H1 (cell line): Measurements from ENCODE around the gene PAX5. TPM values are rescaled to one million over a fixed set of nuclear protein-coding genes. Genes with fewer than 3 reads are reported as not detected.

Source experiments
- CTCF ChIA-PET: fragments of 300-600 bp; sonication (Branson Sonifier 250); formaldehyde crosslinking; loops from one replicate; lab custom pipeline; 2021; ENCODE audit not compliant: partially characterized antibody; lab: Charles Lee
- POLR2A ChIA-PET: fragments of 300-600 bp; sonication (Branson Sonifier 250); formaldehyde crosslinking; loops from one replicate; lab custom pipeline; 2021; ENCODE audit warnings: inconsistent platforms; ENCODE audit not compliant: partially characterized antibody; lab: Charles Lee
- DNase-seq, 2 experiments: peaks; one replicate each; pipeline versions ENCODE4 v3.0.0 to v3.0.0-alpha.2; 2010 to 2022; ENCODE audit warnings: low spot score in 2 of 2, low read depth in 1 of 2, mixed read lengths in 1 of 2
- FAIRE-seq: peaks from 2 replicates; lab custom pipeline; 2011; peaks lifted over from hg19 to GRCh38; lab: Jason Lieb, UNC
- H2AFZ ChIP-seq: 2 replicates; pipeline ENCODE4 v1.8.1; 2012; ENCODE audit warnings: low read length, inconsistent platforms
- H2AK5ac ChIP-seq: 2 replicates; pipeline ENCODE4 v1.6.1; 2013; ENCODE audit warnings: low read depth, low read length
- H2BK120ac ChIP-seq: replicated peaks from 2 replicates; pipeline ENCODE3; 2013; ENCODE audit warnings: low read depth, low read length, inconsistent platforms
- H2BK12ac ChIP-seq: 2 replicates; pipeline ENCODE4 v1.6.1; 2013; ENCODE audit warnings: low read depth, low read length
- H2BK15ac ChIP-seq: 2 replicates; pipeline ENCODE4 v1.6.1; 2013; ENCODE audit warnings: low read length
- H2BK20ac ChIP-seq: 2 replicates; pipeline ENCODE4 v1.6.1; 2013; ENCODE audit warnings: low read length
- H2BK5ac ChIP-seq: 2 replicates; pipeline ENCODE4 v1.6.1; 2013; ENCODE audit warnings: low read depth, low read length
- H3K14ac ChIP-seq: 2 replicates; pipeline ENCODE4 v1.6.1; 2013; ENCODE audit warnings: inconsistent platforms; ENCODE audit not compliant: insufficient read length
- H3K18ac ChIP-seq: 2 replicates; pipeline ENCODE4 v1.6.1; 2013; ENCODE audit warnings: low read length; ENCODE audit errors: extremely low read depth
- H3K23ac ChIP-seq: 2 replicates; pipeline ENCODE4 v1.6.1; 2013; ENCODE audit warnings: inconsistent platforms; ENCODE audit not compliant: insufficient read length
- H3K23me2 ChIP-seq: 2 replicates; pipeline ENCODE4 v1.6.1; 2013; ENCODE audit warnings: low read depth, low read length
- H3K27ac ChIP-seq: 2 replicates; pipeline ENCODE4 v1.6.1; 2011; ENCODE audit warnings: low read depth, low read length, inconsistent platforms
- H3K27me3 ChIP-seq, 4 experiments: replicated peaks in 1 of 4; 1 replicate in 1 of 4; 2 replicates in 3 of 4; pipeline versions ENCODE4 v1.6.1 to v1.8.1; 2011 to 2013; ENCODE audit warnings: low read length in 3 of 4, mild to moderate bottlenecking in 3 of 4, inconsistent platforms in 2 of 4, mixed read lengths in 2 of 4, moderate library complexity in 1 of 4; ENCODE audit not compliant: control insufficient read depth in 3 of 4, insufficient read depth in 3 of 4; ENCODE audit errors: extremely low read depth in 1 of 4
- H3K36me3 ChIP-seq, 4 experiments: 2 replicates each; pipeline versions ENCODE4 v1.6.1 to v1.8.1; 2011 to 2013; ENCODE audit warnings: mild to moderate bottlenecking in 4 of 4, low read length in 3 of 4, moderate library complexity in 2 of 4, control low read depth in 1 of 4, inconsistent platforms in 1 of 4; ENCODE audit not compliant: insufficient read depth in 4 of 4, control insufficient read depth in 2 of 4
- H3K4ac ChIP-seq: replicated peaks from 2 replicates; pipeline ENCODE3; 2013; ENCODE audit warnings: low read length, low read depth, mixed read lengths, inconsistent platforms; ENCODE audit not compliant: insufficient read length
- H3K4me1 ChIP-seq, 4 experiments: replicated peaks in 1 of 4; 1 replicate in 1 of 4; 2 replicates in 3 of 4; pipeline versions ENCODE4 v1.6.1 to v1.8.1; 2011 to 2013; ENCODE audit warnings: low read length in 3 of 4, inconsistent platforms in 2 of 4, mixed read lengths in 1 of 4; ENCODE audit not compliant: insufficient read depth in 4 of 4, control insufficient read depth in 3 of 4
- H3K4me2 ChIP-seq, 2 experiments: 2 replicates each; pipeline versions ENCODE4 v1.6.1 to v1.8.1; 2011 to 2013; ENCODE audit warnings: low read depth in 2 of 2, low read length in 2 of 2, control low read depth in 1 of 2, inconsistent platforms in 1 of 2, mild to moderate bottlenecking in 1 of 2; ENCODE audit not compliant: insufficient read depth in 1 of 2
- H3K4me3 ChIP-seq, 4 experiments: fragments of 200-600, 300-600 bp in 1 of 4; sonication (generic), shearing (Covaris generic), sonication (Bioruptor Twin) in 1 of 4; 2 replicates each; pipeline versions ENCODE4 v1.5.1 to v1.8.1; 2011 to 2016; ENCODE audit warnings: low read length in 4 of 4, low read depth in 3 of 4, control low read depth in 2 of 4, inconsistent platforms in 2 of 4, mild to moderate bottlenecking in 2 of 4, mixed read lengths in 1 of 4, moderate library complexity in 1 of 4; ENCODE audit not compliant: insufficient read depth in 2 of 4; ENCODE audit errors: extremely low read depth in 1 of 4
- H3K56ac ChIP-seq: replicated peaks from 2 replicates; pipeline ENCODE3; 2013; ENCODE audit warnings: low read depth, mild to moderate bottlenecking, mixed read lengths, low read length, inconsistent platforms; ENCODE audit not compliant: insufficient read length
- H3K79me1 ChIP-seq: 2 replicates; pipeline ENCODE4 v1.6.1; 2013; ENCODE audit warnings: low read depth, low read length, control low read depth
- H3K79me2 ChIP-seq, 2 experiments: 2 replicates each; pipeline versions ENCODE4 v1.6.1 to v1.8.1; 2012 to 2013; ENCODE audit warnings: low read length in 2 of 2, mild to moderate bottlenecking in 2 of 2, inconsistent platforms in 1 of 2; ENCODE audit not compliant: insufficient read depth in 2 of 2, control insufficient read depth in 1 of 2
- H3K9ac ChIP-seq, 4 experiments: replicated peaks in 1 of 4; 1 replicate in 1 of 4; 2 replicates in 3 of 4; pipeline versions ENCODE4 v1.6.1 to v1.8.1; 2011 to 2013; ENCODE audit warnings: low read depth in 3 of 4, low read length in 3 of 4, control low read depth in 2 of 4, mild to moderate bottlenecking in 2 of 4, moderate library complexity in 2 of 4, inconsistent platforms in 1 of 4; ENCODE audit errors: extremely low read depth in 1 of 4
- H3K9me3 ChIP-seq, 2 experiments: 2 replicates each; pipeline versions ENCODE4 v1.6.1 to v1.8.1; 2012 to 2013; ENCODE audit warnings: mild to moderate bottlenecking in 2 of 2, moderate library complexity in 2 of 2, control low read depth in 1 of 2, inconsistent platforms in 1 of 2, low read depth in 1 of 2, low read length in 1 of 2, mixed read lengths in 1 of 2; ENCODE audit not compliant: insufficient read depth in 2 of 2
- H4K20me1 ChIP-seq, 2 experiments: replicated peaks in 1 of 2; 2 replicates each; pipeline versions ENCODE3 to v1.8.1; 2011 to 2013; ENCODE audit warnings: inconsistent platforms in 2 of 2, low read length in 2 of 2, mild to moderate bottlenecking in 1 of 2; ENCODE audit not compliant: insufficient read depth in 2 of 2, control insufficient read depth in 1 of 2
- H4K5ac ChIP-seq: 2 replicates; pipeline ENCODE4 v1.6.1; 2013; ENCODE audit warnings: low read length, low read depth, mixed read lengths, inconsistent platforms; ENCODE audit not compliant: insufficient read length
- H4K8ac ChIP-seq: 2 replicates; pipeline ENCODE4 v1.8.0; 2013; ENCODE audit warnings: mild to moderate bottlenecking, moderate library complexity, low read length, inconsistent platforms; ENCODE audit not compliant: insufficient read depth; ENCODE audit errors: extremely low read depth
- H4K91ac ChIP-seq: replicated peaks from 2 replicates; pipeline ENCODE3; 2013; ENCODE audit warnings: low read length, mixed read lengths, inconsistent platforms; ENCODE audit not compliant: insufficient read length
- BRCA1 ChIP-seq: IDR thresholded peaks from 2 replicates; pipeline ENCODE4 v1.6.1; 2012; ENCODE audit warnings: low read depth, low read length, improper control_type of control experiment
- CBX5 ChIP-seq: fragments of 300-800, 300-1000 bp; sonication (generic); IDR thresholded peaks from 2 replicates; pipeline ENCODE4 v1.7.1; 2016; ENCODE audit warnings: antibody characterized with exemption, low read length, low read depth
- CTBP2 ChIP-seq: IDR thresholded peaks from 2 replicates; pipeline ENCODE4 v1.7.0; 2011; ENCODE audit warnings: borderline replicate concordance, mild to moderate bottlenecking, moderate library complexity, mixed read lengths, low read length; ENCODE audit not compliant: insufficient read depth, insufficient read length
- JUND ChIP-seq: IDR thresholded peaks from 2 replicates; pipeline ENCODE4 v1.6.1; 2011; ENCODE audit warnings: mild to moderate bottlenecking, improper control_type of control experiment, low read length
- RFX5 ChIP-seq: IDR thresholded peaks from 2 replicates; pipeline ENCODE4 v1.6.1; 2011; ENCODE audit warnings: low read depth, low read length, improper control_type of control experiment, borderline replicate concordance
- SIRT6 ChIP-seq: IDR thresholded peaks from one replicate; pipeline ENCODE4 v1.7.1; 2012; ENCODE audit warnings: low read length, inconsistent platforms
- TEAD4 ChIP-seq: IDR thresholded peaks from 2 replicates; pipeline ENCODE4 v1.6.1; 2012; ENCODE audit warnings: low read depth, low read length, inconsistent platforms, mixed read lengths
- YY1 ChIP-seq: IDR thresholded peaks from 2 replicates; pipeline ENCODE4 v1.6.1; 2011; ENCODE audit warnings: low read depth, mild to moderate bottlenecking, low read length
- WGBS, 2 experiments: shearing (Covaris generic) in 1 of 2; methylation state at CpG; one replicate each; pipeline versions ENCODE4 v1.1.6 to v1.1.7; 2013 to 2015; ENCODE audit warnings: low lambda C conversion rate in 2 of 2, mixed read lengths in 2 of 2, inconsistent platforms in 1 of 2, low coverage in 1 of 2, missing lambda C conversion rate in 1 of 2; ENCODE audit not compliant: insufficient replicate concordance in 2 of 2, insufficient coverage in 1 of 2, insufficient read length in 1 of 2; ENCODE audit errors: extremely low coverage in 1 of 2, missing lambda C conversion rate in 1 of 2; 5-methylcytosine and 5-hydroxymethylcytosine counted together
- polyA plus RNA-seq, 7 experiments: library from polyadenylated mRNA; depleted of rRNA in 3 of 7; stranded (reverse) in 5 of 7; unstranded in 2 of 7; fragments of >200 nt in 5 of 7; fragments of 200-250 nt in 2 of 7; gene quantifications; 1 replicate in 5 of 7; 2 replicates in 1 of 7; 4 replicates in 1 of 7; pipeline versions ENCODE4 v1.2.1 to v1.2.3, GENCODE V29; 2011 to 2013; ENCODE audit warnings: missing spikeins in 2 of 7, mixed read lengths in 2 of 7
- total RNA-seq: library from RNA; stranded (reverse); fragmentation: NEBNext Ultra II Directional; extraction: Animal tissue kit (Norgen Biotek cat#: 25700); gene quantifications from 2 replicates; pipeline ENCODE4 v1.2.1, GENCODE V29; 2021
- TF ChIP-seq, protein P1 (sequence below): IDR thresholded peaks from 2 replicates; pipeline ENCODE4 v1.6.1; 2012; ENCODE audit warnings: inconsistent platforms
- TF ChIP-seq, protein P2 (sequence below): IDR thresholded peaks from 2 replicates; pipeline ENCODE4 v1.6.1; 2011; ENCODE audit warnings: low read length, improper control_type of control experiment

The PAX5 gene
- total and polyA plus RNA-seq, 2 of the 8 experiments (the other 6 are each of a cell fraction or from before 2014, with no cell fraction given), result 0.29 to 0.43 TPM

DNA sequence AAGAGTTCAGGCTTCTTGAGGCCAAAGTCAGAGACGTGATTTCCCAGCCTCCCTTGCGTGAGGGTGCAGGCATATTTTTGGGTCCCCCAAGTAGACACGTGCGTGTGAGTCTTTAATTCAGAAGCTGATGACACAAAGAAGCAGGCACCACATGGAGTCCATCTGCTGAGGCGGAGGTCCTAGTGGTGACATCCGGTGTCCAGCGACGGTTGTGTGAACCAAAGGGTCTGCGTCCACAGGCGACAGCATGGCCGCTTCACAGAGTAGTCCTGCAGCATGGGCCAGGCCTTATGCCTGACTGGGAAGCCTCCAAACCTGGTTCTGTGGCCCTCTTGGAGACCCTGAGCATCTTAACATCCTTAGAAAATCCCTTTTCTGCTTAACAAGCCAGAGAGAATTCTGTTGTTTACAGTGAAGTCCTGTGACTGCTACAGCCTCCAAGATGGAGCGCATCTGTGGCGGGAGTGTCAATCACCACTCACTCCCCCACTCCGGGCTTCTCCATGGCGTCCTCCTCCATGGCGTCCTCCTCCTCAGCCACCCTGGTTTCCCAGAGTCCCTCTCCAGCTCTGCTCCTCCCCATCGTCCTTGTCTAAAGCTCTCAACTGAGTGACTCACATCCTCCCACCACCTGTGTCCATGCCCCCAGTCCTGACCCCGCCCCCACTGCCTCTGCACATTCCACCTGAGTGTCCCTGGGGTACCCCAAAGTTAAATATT is 133.8 kb downstream of the PAX5 start:
- H3K23ac ChIP-seq, result no peak overlapping the region
- H4K20me1 ChIP-seq, result no peaks in the 10 kb centered on the region
- no peaks in the 10 kb centered on the region for H3K36me3 ChIP-seq
- no peaks in the 10 kb centered on the region for H3K79me1 ChIP-seq
- H3K27ac ChIP-seq, result no peak overlapping the region
- FAIRE-seq, result no peak
- no peak overlapping the region for H2BK5ac ChIP-seq
- 0 out of 2 replicates have a peak, but pooled peaks cover 2% of the 10 kb centered on the region for H3K23me2 ChIP-seq
- H3K4me2 ChIP-seq, result no peak overlapping the region
- H2AFZ ChIP-seq, result no peak overlapping the region
- no peak overlapping the region for H2BK15ac ChIP-seq
- no peak overlapping the region for H3K18ac ChIP-seq
- 0 out of 2 replicates have a peak overlapping the region, but pooled peaks have one; percentile 39 for H4K8ac ChIP-seq
- H3K9ac ChIP-seq, result no peak overlapping the region
- H3K4ac ChIP-seq, result no peak overlapping the region
- no peak overlapping the region for H2BK20ac ChIP-seq
- H3K79me2 ChIP-seq, result no peaks in the 10 kb centered on the region
- POLR2A ChIA-PET, result no interaction called here
- H4K5ac ChIP-seq, result no peak overlapping the region
- H3K14ac ChIP-seq, result no peak overlapping the region
- no peak for DNase-seq
- no peak overlapping the region for H2BK12ac ChIP-seq
- H3K27me3 ChIP-seq, result no peaks in the 10 kb centered on the region
- WGBS, 2 experiments, result 91% methylated on average over 18 of the region's 18 CpGs; no CpG with 5 or more reads in 1 of the 2 experiments
- no peak overlapping the region for H3K56ac ChIP-seq
- H4K91ac ChIP-seq, result no peak overlapping the region
- no peak overlapping the region for H3K4me3 ChIP-seq
- H2BK120ac ChIP-seq, result no peak overlapping the region
- 0 out of 2 replicates have a peak overlapping the region, but pooled peaks have one; percentile 53 for H2AK5ac ChIP-seq
- CTCF ChIA-PET, result interaction anchor here (0.9 to 10.4 kb wide), 5 partner anchors 13 to 56 kb away, joined by 3 to 99 read pairs (median 3); no protein-coding TSS in a partner anchor
- peaks cover 0 to 2% (median 0%) of the 10 kb centered on the region in 4 experiments; a peak in 2 of 7 replicates for H3K4me1 ChIP-seq
- no peaks in the 10 kb centered on the region for H3K9me3 ChIP-seq
- TF ChIP-seq BRCA1 (no peak), RFX5 (no peak), TEAD4 (no peak), YY1 (no peak), CBX5 (no peak), CTBP2 (no peak), JUND (no peak), SIRT6 (no peak)
- TF ChIP-seq, protein P1, sequence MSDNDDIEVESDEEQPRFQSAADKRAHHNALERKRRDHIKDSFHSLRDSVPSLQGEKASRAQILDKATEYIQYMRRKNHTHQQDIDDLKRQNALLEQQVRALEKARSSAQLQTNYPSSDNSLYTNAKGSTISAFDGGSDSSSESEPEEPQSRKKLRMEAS, result no peak
- TF ChIP-seq, protein P2, sequence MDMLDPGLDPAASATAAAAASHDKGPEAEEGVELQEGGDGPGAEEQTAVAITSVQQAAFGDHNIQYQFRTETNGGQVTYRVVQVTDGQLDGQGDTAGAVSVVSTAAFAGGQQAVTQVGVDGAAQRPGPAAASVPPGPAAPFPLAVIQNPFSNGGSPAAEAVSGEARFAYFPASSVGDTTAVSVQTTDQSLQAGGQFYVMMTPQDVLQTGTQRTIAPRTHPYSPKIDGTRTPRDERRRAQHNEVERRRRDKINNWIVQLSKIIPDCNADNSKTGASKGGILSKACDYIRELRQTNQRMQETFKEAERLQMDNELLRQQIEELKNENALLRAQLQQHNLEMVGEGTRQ, result no peak
